Measurements from ENCODE around the gene ZNF248.
"Not testable (repeated sequence)": the region's sequence is repeated elsewhere in the genome, so short reads cannot be mapped to it uniquely, and the experiment has no call there.

Gene ZNF248

GRCh38 chr10:37738241-37738640, 119.2 kb downstream of the ZNF248 start:
- not testable (repeated sequence) for DNase-seq

- DNase-seq = no peak
Observed at GRCh38 chr10:37737336-37737735, 120.1 kb downstream of the ZNF248 start.

GRCh38 chr10:37736120-37736519, 121.3 kb downstream of the ZNF248 start:
- no peak for DNase-seq

GRCh38 chr10:37734971-37735370, 122.4 kb downstream of the ZNF248 start:
- no peak for DNase-seq
